ENCODE data around the gene SOX6. TPM values are rescaled to one million over a fixed set of nuclear protein-coding genes. Genes with fewer than 3 reads are reported as not detected.

Gene SOX6
- total and polyA plus RNA-seq, 4 donors: 26.6 to 51.6 (median 38.6) TPM

DNA sequence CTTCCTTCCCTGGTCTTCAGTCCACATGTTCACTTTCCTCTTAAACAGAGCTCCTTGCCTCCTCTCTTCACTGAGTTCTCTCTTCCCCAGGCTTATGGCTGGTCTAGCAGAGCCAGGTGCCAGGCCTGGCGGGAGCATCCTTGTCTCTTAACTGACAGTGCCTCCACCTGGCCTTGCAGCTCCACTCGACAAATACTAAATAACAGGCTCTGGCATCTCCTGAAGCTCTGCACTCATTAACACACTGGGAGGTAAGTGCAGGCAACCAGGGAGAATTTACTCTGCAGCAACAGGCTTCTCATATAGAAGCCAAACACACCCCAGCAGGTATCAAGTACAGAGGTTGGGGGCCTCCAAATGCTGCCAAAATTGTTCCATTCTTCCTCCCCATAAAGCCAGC lies 438.1 kb downstream of the SOX6 start:
- Histone ChIP-seq H3K9me3 (ENCODE audit: control insufficient read depth, insufficient read depth, low read length) (no peaks in the 10 kb centered on the region), H3K27me3 (ENCODE audit: control insufficient read depth, insufficient read depth, low read length) (no peaks in the 10 kb centered on the region), H3K4me1 (ENCODE audit: control insufficient read depth, insufficient read depth, low read length) (peaks cover 16% of the 10 kb centered on the region), H3K27ac (ENCODE audit: low read depth, low read length) (no peak overlapping the region), H3K36me3 (ENCODE audit: control insufficient read depth, insufficient read depth, low read length) (no peaks in the 10 kb centered on the region), H3K4me3 (ENCODE audit: low read depth, low read length) (no peak overlapping the region)
- WGBS (ENCODE audit: insufficient coverage): 57% methylated on average over 2 of the region's 2 CpGs
- DNase-seq (ENCODE audit: low read depth in 4 of 6, low spot score in 6 of 6): peak in 1 of 6 donors; percentile 20

Data from spinal cord (tissue), 10 donors.